Breast epithelium (tissue), 3 donors: Measurements from ENCODE around the gene ALG2.

Experiments
- POLR2A ChIP-seq: fragments of 450-650 bp; IDR thresholded peaks from one replicate; pipeline ENCODE4 v1.6.1; 2016; ENCODE audit warnings: antibody characterized with exemption, mild to moderate bottlenecking, moderate library complexity
- POLR2AphosphoS5 ChIP-seq, 3 donors: sonication (generic); formaldehyde crosslinking; IDR thresholded peaks; one replicate each; pipeline ENCODE4 v1.6.1; 2017; ENCODE audit warnings: antibody characterized with exemption in 3 of 3
- TF ChIP-seq, protein P1 (sequence below), 3 donors: fragments of 450-650 bp; IDR thresholded peaks; one replicate each; pipeline ENCODE4 v1.5.1; 2016 to 2017; ENCODE audit warnings: antibody characterized with exemption in 3 of 3, mild to moderate bottlenecking in 3 of 3, moderate library complexity in 3 of 3

DNA sequence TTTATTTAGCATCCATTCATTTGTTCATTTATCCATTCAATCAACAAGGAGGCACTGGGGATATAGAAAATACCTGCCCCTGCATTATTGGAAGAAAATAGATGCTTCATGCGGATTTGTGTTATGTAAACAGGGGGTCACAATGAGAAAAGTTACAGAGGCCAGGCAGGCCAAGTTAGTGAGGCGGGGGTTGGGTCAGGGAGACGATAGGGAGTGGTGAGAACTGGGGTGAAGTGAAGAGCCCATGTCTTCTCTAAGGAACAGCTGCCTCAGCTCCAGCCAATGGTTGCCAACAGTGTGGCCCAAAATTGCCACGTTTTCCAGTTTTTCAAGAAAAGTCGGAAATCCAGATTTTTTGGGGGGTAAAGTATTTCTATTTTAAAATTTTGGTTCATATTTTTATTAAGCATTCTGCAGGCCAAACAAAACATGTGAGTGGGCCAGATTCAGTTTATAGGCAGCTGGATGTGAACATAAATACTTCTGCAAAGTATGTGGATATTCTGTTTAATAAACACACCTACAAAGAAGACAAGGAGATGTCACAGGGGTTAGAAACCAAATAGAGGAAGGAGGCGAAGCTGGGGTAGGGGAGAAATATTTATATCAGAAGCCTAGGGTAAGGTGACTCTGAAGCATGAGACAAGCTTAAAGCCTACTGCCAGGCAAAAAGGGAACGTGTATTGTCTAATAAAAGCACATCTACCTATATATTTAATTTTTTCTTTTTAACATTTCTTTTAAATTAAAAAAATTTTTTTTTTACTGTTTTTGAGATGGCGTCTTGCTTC, 44.0 kb downstream of the ALG2 start:
- TF ChIP-seq, protein P1, sequence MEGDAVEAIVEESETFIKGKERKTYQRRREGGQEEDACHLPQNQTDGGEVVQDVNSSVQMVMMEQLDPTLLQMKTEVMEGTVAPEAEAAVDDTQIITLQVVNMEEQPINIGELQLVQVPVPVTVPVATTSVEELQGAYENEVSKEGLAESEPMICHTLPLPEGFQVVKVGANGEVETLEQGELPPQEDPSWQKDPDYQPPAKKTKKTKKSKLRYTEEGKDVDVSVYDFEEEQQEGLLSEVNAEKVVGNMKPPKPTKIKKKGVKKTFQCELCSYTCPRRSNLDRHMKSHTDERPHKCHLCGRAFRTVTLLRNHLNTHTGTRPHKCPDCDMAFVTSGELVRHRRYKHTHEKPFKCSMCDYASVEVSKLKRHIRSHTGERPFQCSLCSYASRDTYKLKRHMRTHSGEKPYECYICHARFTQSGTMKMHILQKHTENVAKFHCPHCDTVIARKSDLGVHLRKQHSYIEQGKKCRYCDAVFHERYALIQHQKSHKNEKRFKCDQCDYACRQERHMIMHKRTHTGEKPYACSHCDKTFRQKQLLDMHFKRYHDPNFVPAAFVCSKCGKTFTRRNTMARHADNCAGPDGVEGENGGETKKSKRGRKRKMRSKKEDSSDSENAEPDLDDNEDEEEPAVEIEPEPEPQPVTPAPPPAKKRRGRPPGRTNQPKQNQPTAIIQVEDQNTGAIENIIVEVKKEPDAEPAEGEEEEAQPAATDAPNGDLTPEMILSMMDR (IDR thresholded peaks at IDR 0.05) = no peak
- no peak for TF ChIP-seq POLR2AphosphoS5 (IDR thresholded peaks at IDR 0.05)
- no peak for TF ChIP-seq POLR2A
